ENCODE results near the gene CEMIP2.

DNA sequence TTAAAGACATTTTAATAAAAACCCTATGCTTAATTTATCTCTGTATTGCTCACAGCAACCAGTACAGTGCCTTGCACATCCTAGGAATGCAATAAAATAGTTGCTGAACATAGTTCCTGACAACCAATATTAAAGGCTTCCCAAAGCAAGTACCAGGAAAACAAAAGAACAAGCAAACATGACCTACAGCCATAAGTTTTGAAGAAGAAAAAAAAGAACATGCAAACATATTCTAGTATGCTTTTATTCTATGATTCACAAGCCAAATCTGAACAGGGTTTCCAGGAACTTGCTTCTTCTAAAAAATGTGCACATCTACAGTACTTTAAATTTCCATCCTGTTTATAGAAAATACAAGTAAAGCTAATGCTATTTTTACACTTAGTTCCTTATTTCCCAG lies 4.5 kb downstream of the CEMIP2 start:
- TF ChIP-seq POLR2A (IDR thresholded peaks at IDR 0.05) = no peak
- TF ChIP-seq CTCF (IDR thresholded peaks at IDR 0.05) = no peak
